ENCODE data around the gene CD300E.

DNA sequence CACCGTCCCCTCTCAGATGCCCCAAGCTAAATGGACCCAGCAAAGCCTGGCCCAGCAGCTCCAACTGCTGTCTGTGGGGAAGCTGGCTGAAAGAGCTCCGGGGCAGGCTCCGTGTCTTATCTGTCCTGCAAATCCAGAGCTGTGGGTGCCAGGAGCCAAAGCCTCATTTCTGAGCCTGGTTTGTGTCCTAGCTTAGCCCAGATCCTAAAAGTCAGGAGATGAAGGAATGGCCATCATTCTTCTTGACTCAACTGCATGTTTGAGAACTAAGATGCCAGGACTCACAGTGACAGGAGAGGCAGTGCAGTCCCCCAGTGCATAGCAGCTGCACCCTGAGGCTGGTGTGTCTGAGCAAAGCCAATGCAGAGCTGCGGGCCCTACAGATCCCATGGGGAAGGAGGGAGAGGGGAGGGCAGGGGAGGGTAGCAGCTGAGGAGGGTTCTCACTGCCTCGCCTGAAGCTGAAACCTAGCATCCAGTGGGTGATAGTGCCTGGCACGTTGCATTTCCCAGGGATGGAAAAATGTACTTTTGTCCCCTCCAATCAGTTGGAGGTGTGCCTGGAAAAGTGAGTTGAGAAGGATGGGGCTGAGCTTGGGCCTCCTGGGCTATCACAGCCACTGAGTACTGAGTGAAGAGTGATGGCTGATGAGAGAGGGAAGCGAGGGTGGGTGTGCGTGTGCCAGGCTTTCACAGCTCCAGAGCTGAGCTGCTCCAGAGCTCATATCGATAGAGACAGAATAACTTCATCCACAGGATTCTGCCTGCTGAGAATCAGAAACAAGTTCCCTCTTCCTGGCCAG lies 24.5 kb upstream of the CD300E start:
- peak; percentile 61; the same call in 1 of the 2 replicates for TF ChIP-seq GATA3 (IDR thresholded peaks at IDR 0.05; ENCODE audit: low read depth, low read length)
- peak; percentile 96 for TF ChIP-seq GATA2 (IDR thresholded peaks at IDR 0.05; ENCODE audit: low read depth, low read length)

All from SH-SY5Y (cell line).